GM12878 (cell line): Measurements from ENCODE around the gene SGTA. TPM values are rescaled to one million over a fixed set of nuclear protein-coding genes. Genes with fewer than 3 reads are reported as not detected.

Source experiments
- ATAC-seq: fragments of 200-7000 bp; cut with Tn5 transposase; 3 replicates; pipeline ENCODE4 v1.9.1; 2020; ENCODE audit warnings: mild to moderate bottlenecking, moderate library complexity
- Bru-seq: library from RNA; stranded (reverse); fragments of 400-500 nt; gene quantifications from one replicate; lab custom pipeline; 2021; lab: Mats Ljungman, UMichigan
- BruChase-seq, 2 experiments: library from RNA; stranded (reverse); fragments of 400-500 nt; gene quantifications; one replicate each; lab custom pipeline; 2021; lab: Mats Ljungman, UMichigan
- BruUV-seq: library from RNA; stranded (reverse); fragments of 400-500 nt; replicated peaks from 2 replicates; lab custom pipeline; 2021; lab: Mats Ljungman, UMichigan
- CTCF ChIA-PET: fragments of 300-600 bp; sonication (Branson Sonifier 250); formaldehyde crosslinking; extraction: SDS; loops from one replicate; lab custom pipeline; 2021; ENCODE audit warnings: inconsistent platforms; lab: Yijun Ruan, JAX
- POLR2A ChIA-PET: fragments of 350-600 bp; formaldehyde crosslinking; extraction: SDS; loops from one replicate; lab custom pipeline; 2021; ENCODE audit warnings: inconsistent platforms; lab: Charles Lee
- RAD21 ChIA-PET: fragments of 300-600 bp; sonication (Branson Sonifier 250); formaldehyde crosslinking; loops from one replicate; lab custom pipeline; 2023; ENCODE audit warnings: antibody characterized with exemption; ENCODE audit not compliant: unreplicated experiment; lab: Charles Lee
- SMC1A ChIA-PET: fragments of 300-600 bp; sonication (Branson Sonifier 250); formaldehyde crosslinking; loops from one replicate; lab custom pipeline; 2023; ENCODE audit not compliant: unreplicated experiment, uncharacterized antibody; lab: Charles Lee
- DNase-seq: peaks from one replicate; pipeline ENCODE4 v3.0.0-alpha.2; 2011; ENCODE audit warnings: low read depth, low spot score
- FAIRE-seq: peaks from 3 replicates; lab custom pipeline; 2011; peaks lifted over from hg19 to GRCh38; lab: Jason Lieb, UNC
- H2AFZ ChIP-seq: 2 replicates; pipeline ENCODE4 v1.6.0; 2011; ENCODE audit warnings: low read depth, low read length, control low read depth; ENCODE audit not compliant: control insufficient read depth
- H3K27ac ChIP-seq: 2 replicates; pipeline ENCODE4 v1.5.1; 2011; ENCODE audit warnings: control low read depth; ENCODE audit not compliant: control insufficient read depth, insufficient read depth
- H3K27me3 ChIP-seq, 2 experiments: replicated peaks in 1 of 2; 2 replicates each; pipeline versions ENCODE4 v1.6.0 to v1.6.1; 2011; ENCODE audit warnings: low read length in 1 of 2; ENCODE audit not compliant: control insufficient read depth in 2 of 2, insufficient read depth in 2 of 2
- H3K36me3 ChIP-seq, 2 experiments: 2 replicates each; pipeline ENCODE4 v1.5.1; 2011; ENCODE audit warnings: low read length in 1 of 2; ENCODE audit not compliant: control insufficient read depth in 2 of 2, insufficient read depth in 2 of 2
- H3K4me1 ChIP-seq: 2 replicates; pipeline ENCODE4 v1.6.1; 2011; ENCODE audit warnings: mild to moderate bottlenecking, low read length, moderate library complexity, mixed read lengths; ENCODE audit not compliant: control insufficient read depth, insufficient read depth
- H3K4me2 ChIP-seq: 2 replicates; pipeline ENCODE4 v1.6.0; 2011; ENCODE audit warnings: control low read depth; ENCODE audit not compliant: control insufficient read depth, insufficient read depth
- H3K4me3 ChIP-seq: fragments of 200-600 bp; sonication (generic); 2 replicates; pipeline ENCODE4 v1.5.1; 2016
- H3K79me2 ChIP-seq: 2 replicates; pipeline ENCODE4 v1.6.0; 2011; ENCODE audit warnings: low read length; ENCODE audit not compliant: control insufficient read depth, insufficient read depth
- H3K9ac ChIP-seq: 2 replicates; pipeline ENCODE4 v1.8.0; 2011; ENCODE audit warnings: low read length, control low read depth, mixed read lengths; ENCODE audit not compliant: control insufficient read depth, insufficient read depth
- H3K9me3 ChIP-seq: replicated peaks from 3 replicates; pipeline ENCODE4 v1.5.1; 2011; ENCODE audit warnings: mild to moderate bottlenecking, low read length; ENCODE audit not compliant: control insufficient read depth, insufficient read depth
- H4K20me1 ChIP-seq: 2 replicates; pipeline ENCODE4 v1.6.0; 2011; ENCODE audit not compliant: control insufficient read depth, insufficient read depth
- ASH2L ChIP-seq: fragments of 300-600, 200-600 bp; sonication (generic); IDR thresholded peaks from 2 replicates; pipeline ENCODE4 v1.6.1; 2017; ENCODE audit warnings: low read depth, mild to moderate bottlenecking, borderline replicate concordance
- ATF3 ChIP-seq: IDR thresholded peaks from 2 replicates; pipeline ENCODE4 v1.6.1; 2011; ENCODE audit warnings: low read depth, mild to moderate bottlenecking, low read length, moderate library complexity, borderline replicate concordance; ENCODE audit errors: extremely low read depth
- BCL3 ChIP-seq: IDR thresholded peaks from 2 replicates; pipeline ENCODE4 v1.6.1; 2011; ENCODE audit warnings: borderline replicate concordance, low read depth, mild to moderate bottlenecking, moderate library complexity, low read length; ENCODE audit not compliant: insufficient read depth, poor library complexity, severe bottlenecking
- CREB1 ChIP-seq: IDR thresholded peaks from 2 replicates; pipeline ENCODE4 v1.6.1; 2012; ENCODE audit warnings: low read depth, mild to moderate bottlenecking, inconsistent platforms
- HSF1 ChIP-seq: fragments of 150-350 bp; IDR thresholded peaks from 2 replicates; pipeline ENCODE4 v1.6.1; 2014; ENCODE audit warnings: mild to moderate bottlenecking, low read depth, low read length
- IKZF1 ChIP-seq: fragments of 450-650 bp; conservative IDR thresholded peaks from 2 replicates; pipeline ENCODE4 v1.6.1; 2017; ENCODE audit warnings: antibody characterized with exemption, mild to moderate bottlenecking
- KDM1A ChIP-seq: fragments of 200-600 bp; sonication (generic); IDR thresholded peaks from 2 replicates; pipeline ENCODE4 v1.6.1; 2016; ENCODE audit warnings: borderline replicate concordance
- MYB ChIP-seq: fragments of 150-350 bp; IDR thresholded peaks from 2 replicates; pipeline ENCODE4 v1.6.1; 2014; ENCODE audit warnings: mild to moderate bottlenecking, low read depth, low read length, borderline replicate concordance
- NFYB ChIP-seq: IDR thresholded peaks from 2 replicates; pipeline ENCODE4 v1.6.1; 2011; ENCODE audit warnings: low read depth, mild to moderate bottlenecking, low read length, improper control_type of control experiment, moderate library complexity; ENCODE audit not compliant: insufficient read depth
- RAD21 ChIP-seq: IDR thresholded peaks from 2 replicates; pipeline ENCODE4 v1.6.1; 2011; ENCODE audit warnings: mild to moderate bottlenecking, low read depth, low read length, moderate library complexity; ENCODE audit not compliant: insufficient read depth
- RFX5 ChIP-seq: IDR thresholded peaks from 2 replicates; pipeline ENCODE4 v1.6.1; 2011; ENCODE audit warnings: low read depth, low read length, improper control_type of control experiment
- STAT3 ChIP-seq: IDR thresholded peaks from 2 replicates; pipeline ENCODE4 v1.6.1; 2011; ENCODE audit warnings: low read depth, low read length, improper control_type of control experiment
- SUPT20H ChIP-seq: IDR thresholded peaks from 2 replicates; pipeline ENCODE4 v1.6.1; 2011; ENCODE audit warnings: low read depth, mild to moderate bottlenecking, low read length, moderate library complexity, borderline replicate concordance; ENCODE audit not compliant: control insufficient read depth
- ZNF622 ChIP-seq: fragments of 450-650 bp; IDR thresholded peaks from 2 replicates; pipeline ENCODE4 v1.6.1; 2017; ENCODE audit warnings: mild to moderate bottlenecking, inconsistent platforms
- WGBS: methylation state at CpG from one replicate; pipeline ENCODE4 v1.1.6; 2016; ENCODE audit warnings: low lambda C conversion rate; ENCODE audit not compliant: insufficient replicate concordance, insufficient coverage; ENCODE audit errors: missing lambda C conversion rate; 5-methylcytosine and 5-hydroxymethylcytosine counted together
- in situ Hi-C: fragments of 300-500 bp; cut with MboI; formaldehyde crosslinking; loops from 9 replicates; pipeline ENCODE4 v1.14.3; 2018; ENCODE audit warnings: mixed read lengths
- intact Hi-C: fragments of 100-400 bp; cut with micrococcal nuclease; formaldehyde crosslinking; loops from one replicate; pipeline ENCODE4 v1.14.2; 2022; ENCODE audit not compliant: unreplicated experiment
- long read RNA-seq, 2 experiments: library from polyadenylated mRNA; unstranded; transcript quantifications; one replicate each; pipeline ENCODE4 v2.0.0, GENCODE V29; 2019 to 2020
- polyA minus RNA-seq, 3 experiments: library from RNA; depleted of rRNA, polyadenylated mRNA; stranded (reverse); fragments of >200 nt; gene quantifications; 2 replicates each; pipeline ENCODE4 v1.2.3, GENCODE V29; 2011
- polyA plus RNA-seq, 11 experiments: library from polyadenylated mRNA; depleted of rRNA in 4 of 11; unstranded in 6 of 11; stranded (reverse) in 5 of 11; fragments of >200 nt; fragmentation: Nextera tagmentation in 4 of 11; fragmentation: Illumina TruSeq in 1 of 11; extraction: Ambion mirVana in 4 of 11; extraction: Trizol in 1 of 11; gene quantifications; 1 replicate in 1 of 11; 2 replicates in 10 of 11; pipeline versions ENCODE4 v1.2.1 to v1.2.3, GENCODE V29; 2011 to 2016; ENCODE audit warnings: inconsistent platforms in 2 of 11, missing spikeins in 2 of 11, low read depth in 1 of 11
- total RNA-seq, 4 experiments: library from RNA; depleted of rRNA in 3 of 4; stranded (reverse); fragments of >200 nt in 3 of 4; fragmentation: Illumina TruSeq in 1 of 4; extraction: Trizol in 1 of 4; gene quantifications; 2 replicates each; pipeline versions ENCODE4 v1.2.1 to v1.2.3, GENCODE V29; 2013 to 2021

Gene SGTA
- 27.0 and 30.4 TPM in 2 replicates for total RNA-seq (2013; cell fraction: nucleolus; rRNA removed)
- total RNA-seq (2014; rRNA removed) (51.2 and 59.2 TPM in 2 replicates), total RNA-seq (2014; rRNA removed; fragmentation: Illumina TruSeq; extraction: Trizol) (22.9 and 26.2 TPM in 2 replicates), total RNA-seq (2021) (69.2 and 76.3 TPM in 2 replicates), polyA plus RNA-seq (2011; rRNA removed) (19.9 and 32.9 TPM in 2 replicates), polyA plus RNA-seq (2014; fragmentation: Illumina TruSeq; extraction: Trizol) (13.2 and 37.1 TPM in 2 replicates), polyA plus RNA-seq (2014; fragmentation: Nextera tagmentation; extraction: Ambion mirVana) (1 to 10 TPM; 2.0 to 3.1 TPM), polyA plus RNA-seq (2014; rRNA removed) (64.2 and 78.7 TPM in 2 replicates), polyA plus RNA-seq (2016; fragmentation: Nextera tagmentation; extraction: Ambion mirVana) (100 to 1,000 TPM; 102 TPM), polyA minus RNA-seq (2011; rRNA and poly(A)+ RNA removed) (12.0 and 30.2 TPM in 2 replicates), Bru-seq, nascent RNA (percentile 68 among the genes with signal in this experiment), BruChase-seq, experiment 1, labeled RNA remaining after a 6-hour chase (percentile 84 among the genes with signal in this experiment), BruChase-seq, experiment 2, labeled RNA remaining after a 2-hour chase (percentile 80 among the genes with signal in this experiment)
- 22.0 TPM for polyA plus RNA-seq (2011; ENCODE audit: low read depth)
- polyA plus RNA-seq (2011; cell fraction: cytosol; rRNA removed): 70.3 and 75.7 TPM in 2 replicates
- polyA plus RNA-seq (2011; cell fraction: nucleus; rRNA removed): 59.1 and 86.4 TPM in 2 replicates
- polyA plus RNA-seq (2012): 46.1 and 46.5 TPM in 2 replicates
- polyA minus RNA-seq (2011; cell fraction: cytosol; rRNA and poly(A)+ RNA removed): 15.9 and 16.7 TPM in 2 replicates
- polyA minus RNA-seq (2011; cell fraction: nucleus; rRNA and poly(A)+ RNA removed): 9.7 and 20.9 TPM in 2 replicates
- long read RNA-seq, experiment 1, transcript SGTA-201 (12 exons, 2,330 nt): major isoform, 87 of 104 reads
- long read RNA-seq, experiment 1, partial matches to known transcripts: 8 of 104 reads
- long read RNA-seq, experiment 1, other reads (novel, unspliced or antisense): 8 of 104 reads
- long read RNA-seq, experiment 2, transcript SGTA-201 (12 exons, 2,330 nt): major isoform, 7 of 8 reads
- long read RNA-seq, experiment 2, partial matches to known transcripts: 0 of 8 reads
- long read RNA-seq, experiment 2, other reads (novel, unspliced or antisense): 1 of 8 reads

GRCh38 chr19:2782936-2783780 lies at the start of gene SGTA:
TSS of gene SGTA (minus strand) at chr19:2783273. CDS start at chr19:2769068, 14,205 bp downstream.
- peak; percentile 100 for FAIRE-seq
- ChIA-PET SMC1A (interaction anchor here (1.1 to 1.6 kb wide), 2 partner anchors 34 to 252 kb away, joined by 3 to 6 read pairs; no protein-coding TSS in a partner anchor), CTCF (interaction anchor here (0.7 to 1.3 kb wide), 5 partner anchors 15 to 196 kb away, joined by 3 to 4 read pairs (median 3); partner anchors contain the start of gene ZNF57), RAD21 (interaction anchor here (0.5 to 1.7 kb wide), 3 partner anchors 85 to 135 kb away, joined by 4 to 6 read pairs (median 4); no protein-coding TSS in a partner anchor), POLR2A (interaction anchor here (0.5 to 1.1 kb wide), 3 partner anchors 9 to 252 kb away, joined by 3 to 5 read pairs (median 3); no protein-coding TSS in a partner anchor)
- DNase-seq: peak; percentile 98
- Histone ChIP-seq H3K36me3 (peaks cover 2 to 4% of the 10 kb centered on the region in 2 experiments; a peak in 3 of 4 replicates), H3K4me2 (peak within 1 kb of the TSS; percentile 90), H3K27ac (peak within 1 kb of the TSS; percentile 85), H3K9ac (peak within 1 kb of the TSS; percentile 89), H3K4me3 (peak within 1 kb of the TSS; percentile 99), H3K79me2 (peaks cover 75% of the 10 kb centered on the region), H3K27me3 (no peaks in the 10 kb centered on the region), H2AFZ (peak within 1 kb of the TSS; percentile 85), H4K20me1 (no peaks in the 10 kb centered on the region), H3K9me3 (no peaks in the 10 kb centered on the region), H3K4me1 (peaks cover 19% of the 10 kb centered on the region)
- under 1% methylated on average over 66 of the region's 68 CpGs for WGBS
- ATAC-seq: peak; percentile 86
- intact Hi-C loops: loop anchor here (5.0 to 10.0 kb wide), 2 partner anchors 36 to 508 kb away; no protein-coding TSS in a partner anchor
- BruUV-seq: no TSS peak
- in situ Hi-C loops: no loop called here
- TF ChIP-seq ATF3 (peak; percentile 97), RAD21 (no peak), BCL3 (no peak), SUPT20H (no peak), ASH2L (no peak), NFYB (no peak), HSF1 (no peak), KDM1A (no peak), MYB (no peak), RFX5 (peak; percentile 68; the same call in 1 of the 2 replicates), IKZF1 (peak; percentile 98), CREB1 (peak; percentile 98), ZNF622 (no peak), STAT3 (no peak)
